Nephron progenitor cell (in vitro differentiated cells): ENCODE data around the gene ADCY7.

Source experiments
- DNase-seq: peaks from one replicate; pipeline ENCODE4 v3.0.0; 2021
- H3K27ac Mint-ChIP-seq: 2 replicates; pipeline ENCODE4 v1.8.0; 2021; ENCODE audit warnings: mild to moderate bottlenecking, moderate library complexity, mixed read lengths
- H3K27me3 Mint-ChIP-seq: 2 replicates; pipeline ENCODE4 v1.8.0; 2021; ENCODE audit warnings: mild to moderate bottlenecking, low read depth, mixed read lengths; ENCODE audit not compliant: poor library complexity
- H3K36me3 Mint-ChIP-seq: 2 replicates; pipeline ENCODE4 v1.8.0; 2021; ENCODE audit warnings: low read depth, mixed read lengths
- H3K4me1 Mint-ChIP-seq: 2 replicates; pipeline ENCODE4 v1.8.0; 2021; ENCODE audit warnings: mixed read lengths
- H3K4me3 Mint-ChIP-seq: 2 replicates; pipeline ENCODE4 v1.8.0; 2021; ENCODE audit warnings: mild to moderate bottlenecking, moderate library complexity, mixed read lengths
- H3K9me3 Mint-ChIP-seq: 2 replicates; pipeline ENCODE4 v1.8.0; 2021; ENCODE audit warnings: mild to moderate bottlenecking, moderate library complexity, mixed read lengths
- TF ChIP-seq, protein P1 (sequence below): fragments of 200-600 bp; sonication (generic); IDR thresholded peaks from 2 replicates; pipeline ENCODE4 v1.5.0; 2021; ENCODE audit warnings: antibody characterized with exemption

Gene ADCY7

DNA sequence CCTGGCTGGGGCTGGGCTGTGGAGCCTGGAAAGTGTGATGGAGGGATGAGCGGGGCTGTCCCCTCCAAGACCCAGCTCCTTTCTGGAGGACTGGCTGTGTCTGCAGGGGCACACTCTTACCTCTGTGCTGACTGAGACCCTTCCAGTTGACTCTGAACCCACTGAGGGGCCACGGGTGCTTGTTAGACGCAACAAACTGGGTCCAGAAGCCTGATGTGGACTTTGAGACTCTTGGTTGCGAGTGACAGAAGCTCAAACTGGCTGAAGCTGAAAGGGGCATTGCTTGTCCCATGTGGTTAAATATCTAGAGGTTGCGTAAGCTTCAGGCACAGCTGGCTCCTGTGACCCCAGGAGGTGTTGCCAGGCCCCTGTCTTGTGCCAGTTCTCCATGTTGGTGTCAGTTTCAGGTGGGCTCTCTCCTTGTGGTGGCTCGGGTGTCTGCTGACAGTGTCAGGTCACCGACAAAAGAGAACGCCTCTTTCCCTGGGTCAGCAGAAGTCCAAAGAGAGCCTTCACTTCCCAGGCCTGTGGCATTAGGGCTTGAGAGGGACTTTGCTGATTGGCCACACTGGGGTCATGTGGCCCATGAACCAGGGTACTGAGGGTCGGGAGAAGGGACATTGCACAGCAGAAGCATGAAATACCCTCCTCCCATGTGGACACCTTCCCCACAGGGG is 16.7 kb downstream of the ADCY7 start:
- TF ChIP-seq, protein P1, sequence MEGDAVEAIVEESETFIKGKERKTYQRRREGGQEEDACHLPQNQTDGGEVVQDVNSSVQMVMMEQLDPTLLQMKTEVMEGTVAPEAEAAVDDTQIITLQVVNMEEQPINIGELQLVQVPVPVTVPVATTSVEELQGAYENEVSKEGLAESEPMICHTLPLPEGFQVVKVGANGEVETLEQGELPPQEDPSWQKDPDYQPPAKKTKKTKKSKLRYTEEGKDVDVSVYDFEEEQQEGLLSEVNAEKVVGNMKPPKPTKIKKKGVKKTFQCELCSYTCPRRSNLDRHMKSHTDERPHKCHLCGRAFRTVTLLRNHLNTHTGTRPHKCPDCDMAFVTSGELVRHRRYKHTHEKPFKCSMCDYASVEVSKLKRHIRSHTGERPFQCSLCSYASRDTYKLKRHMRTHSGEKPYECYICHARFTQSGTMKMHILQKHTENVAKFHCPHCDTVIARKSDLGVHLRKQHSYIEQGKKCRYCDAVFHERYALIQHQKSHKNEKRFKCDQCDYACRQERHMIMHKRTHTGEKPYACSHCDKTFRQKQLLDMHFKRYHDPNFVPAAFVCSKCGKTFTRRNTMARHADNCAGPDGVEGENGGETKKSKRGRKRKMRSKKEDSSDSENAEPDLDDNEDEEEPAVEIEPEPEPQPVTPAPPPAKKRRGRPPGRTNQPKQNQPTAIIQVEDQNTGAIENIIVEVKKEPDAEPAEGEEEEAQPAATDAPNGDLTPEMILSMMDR = no peak
- Mint-ChIP-seq H3K4me1 (peaks cover 18% of the 10 kb centered on the region), H3K9me3 (peaks cover 19% of the 10 kb centered on the region), H3K4me3 (no peak overlapping the region), H3K27ac (no peak overlapping the region), H3K36me3 (peaks cover 10% of the 10 kb centered on the region), H3K27me3 (peaks cover 6% of the 10 kb centered on the region)
- DNase-seq = no peak

DNA sequence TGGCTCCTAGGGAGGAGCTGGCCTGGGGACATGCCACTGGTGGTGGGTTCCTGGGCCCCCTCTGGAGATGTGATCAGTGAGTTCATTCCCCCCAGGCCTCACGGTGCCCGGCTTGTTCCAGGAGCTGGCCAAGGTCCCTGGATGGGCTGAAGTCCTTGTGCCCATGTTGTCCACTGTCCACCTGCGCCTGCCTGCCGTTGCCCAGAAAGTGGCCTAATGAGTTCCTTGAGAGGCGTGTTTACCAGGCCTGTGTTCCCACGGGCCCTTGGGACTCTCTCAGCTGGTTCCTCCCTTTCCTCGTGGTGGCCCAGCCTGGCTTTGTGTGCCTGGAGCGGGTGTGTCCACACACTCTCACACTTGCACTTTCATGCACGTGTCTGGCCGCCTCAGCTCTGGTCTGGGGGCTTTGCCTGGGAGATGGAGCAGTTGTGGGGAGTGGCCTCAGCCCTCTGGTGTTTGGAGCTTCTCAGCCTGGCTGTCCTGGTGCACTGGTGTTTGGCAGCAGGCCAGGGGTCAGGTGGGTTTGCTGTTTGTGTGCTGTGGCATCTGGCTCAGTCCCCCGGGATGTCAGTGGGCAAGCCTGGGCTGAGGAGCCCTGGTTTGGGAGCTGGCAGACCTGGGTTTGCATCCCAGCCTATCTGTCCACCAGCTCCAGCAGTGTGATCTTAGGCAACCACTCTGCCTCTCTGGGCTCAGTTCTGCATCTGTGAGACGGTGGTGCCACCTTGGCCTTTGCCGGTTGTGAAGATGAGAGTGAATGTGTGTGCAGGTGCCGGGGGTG is 18.0 kb downstream of the ADCY7 start:
- H3K36me3 Mint-ChIP-seq = peaks cover 11% of the 10 kb centered on the region
- peaks cover 10% of the 10 kb centered on the region for H3K27me3 Mint-ChIP-seq
- TF ChIP-seq, protein P1 = no peak
- no peak overlapping the region for H3K4me3 Mint-ChIP-seq
- H3K27ac Mint-ChIP-seq = peak overlapping the region; percentile 86
- DNase-seq = no peak
- peaks cover 14% of the 10 kb centered on the region for H3K9me3 Mint-ChIP-seq
- H3K4me1 Mint-ChIP-seq = peaks cover 18% of the 10 kb centered on the region

DNA sequence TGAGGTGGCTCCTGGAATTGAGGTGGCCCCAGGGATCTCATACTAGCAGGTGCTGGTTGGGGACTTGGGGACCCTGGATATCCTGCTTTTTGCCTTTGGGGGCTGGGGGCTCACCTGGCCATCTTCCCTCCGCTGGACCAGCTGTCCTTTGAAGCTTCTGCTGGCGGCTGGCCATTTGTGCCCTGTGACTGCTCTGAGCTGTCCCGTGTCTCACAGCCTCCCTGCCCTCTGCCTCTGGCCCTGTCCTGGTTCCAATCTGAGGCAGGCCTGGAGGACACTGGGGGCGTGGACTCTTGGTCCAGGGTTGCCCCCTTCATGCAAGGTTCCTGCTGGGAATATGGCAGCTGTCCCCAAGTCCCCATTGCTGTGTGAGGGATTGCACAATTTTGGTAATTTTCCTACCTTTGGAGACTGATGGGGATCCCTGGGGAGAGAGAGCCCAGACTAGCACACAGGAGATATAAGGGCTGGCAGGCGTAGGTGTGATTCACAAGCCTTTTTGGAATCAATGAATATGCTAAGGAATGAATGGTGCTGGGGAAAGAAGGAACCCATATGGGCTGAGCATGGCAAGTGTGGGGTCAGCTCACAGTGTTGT is 19.2 kb downstream of the ADCY7 start:
- DNase-seq = no peak
- TF ChIP-seq, protein P1 = no peak
- peaks cover 10% of the 10 kb centered on the region for H3K9me3 Mint-ChIP-seq
- H3K27me3 Mint-ChIP-seq = peaks cover 7% of the 10 kb centered on the region
- H3K36me3 Mint-ChIP-seq = peaks cover 11% of the 10 kb centered on the region
- no peak overlapping the region for H3K27ac Mint-ChIP-seq
- H3K4me3 Mint-ChIP-seq = no peak overlapping the region
- peaks cover 18% of the 10 kb centered on the region for H3K4me1 Mint-ChIP-seq

DNA sequence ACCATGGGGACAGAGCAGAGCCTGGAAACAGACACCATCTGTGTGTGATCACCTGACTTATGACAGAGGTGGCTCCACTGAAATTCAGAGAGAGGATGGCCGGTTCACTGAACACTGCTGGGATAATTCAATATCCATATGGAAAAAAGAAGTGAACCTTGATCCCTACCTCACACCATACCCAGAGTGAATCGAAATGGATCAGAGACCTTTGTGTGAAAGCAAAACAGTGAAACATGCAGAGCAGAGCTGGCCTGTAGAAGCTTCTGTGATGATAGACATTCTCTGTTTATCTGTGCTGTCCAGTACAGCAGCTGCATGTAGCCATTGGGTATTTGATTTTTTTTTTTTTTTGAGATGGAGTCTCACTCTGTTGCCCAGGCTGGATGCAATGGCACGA is 20.3 kb downstream of the ADCY7 start:
- Mint-ChIP-seq H3K27ac (no peak overlapping the region), H3K27me3 (peaks cover 6% of the 10 kb centered on the region), H3K4me3 (no peak overlapping the region), H3K9me3 (peaks cover 10% of the 10 kb centered on the region), H3K4me1 (peaks cover 21% of the 10 kb centered on the region), H3K36me3 (peaks cover 11% of the 10 kb centered on the region)
- TF ChIP-seq, protein P1 = no peak
- DNase-seq = no peak

DNA sequence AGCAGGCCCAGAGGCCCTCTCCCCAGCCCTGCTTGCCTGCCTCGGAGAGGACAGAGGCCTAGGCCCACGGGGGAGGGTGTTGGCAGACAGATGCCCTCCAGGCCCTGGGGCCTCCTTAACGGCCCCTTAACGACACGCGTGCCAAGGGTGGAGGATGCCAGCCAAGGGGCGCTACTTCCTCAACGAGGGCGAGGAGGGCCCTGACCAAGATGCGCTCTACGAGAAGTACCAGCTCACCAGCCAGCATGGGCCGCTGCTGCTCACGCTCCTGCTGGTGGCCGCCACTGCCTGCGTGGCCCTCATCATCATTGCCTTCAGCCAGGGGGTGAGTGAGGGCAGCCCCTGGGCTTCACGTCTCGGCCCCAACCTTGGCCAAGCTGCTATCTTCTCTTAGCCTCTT is 21.7 kb downstream of the ADCY7 start:
- Mint-ChIP-seq H3K9me3 (peaks cover 10% of the 10 kb centered on the region), H3K27me3 (peaks cover 6% of the 10 kb centered on the region), H3K4me3 (no peak overlapping the region), H3K27ac (peak overlapping the region; percentile 82), H3K36me3 (peaks cover 11% of the 10 kb centered on the region), H3K4me1 (peaks cover 16% of the 10 kb centered on the region)
- DNase-seq = no peak
- TF ChIP-seq, protein P1 = no peak
